HG03045 (cell line): ENCODE measurements around the gene GPR89B.
A peak's percentile ranks its signal among the peaks of the same experiment; 100 is the strongest.
"Not testable (repeated sequence)": the region's sequence is repeated elsewhere in the genome, so short reads cannot be mapped to it uniquely, and the experiment has no call there.

Experiments used
- ATAC-seq: cut with Tn5 transposase; IDR thresholded peaks from one replicate; pipeline ENCODE4 v1.9.1; 2021; ENCODE audit warnings: mild to moderate bottlenecking, moderate library complexity; ENCODE audit not compliant: unreplicated experiment

The GPR89B gene

GRCh38 chr1:148027004-148027403 is 98.8 kb downstream of the GPR89B start:
- not testable (repeated sequence) for ATAC-seq

GRCh38 chr1:148032247-148032646 is 104.0 kb downstream of the GPR89B start:
- not testable (repeated sequence) for ATAC-seq

- ATAC-seq = not testable (repeated sequence)
These were observed 104.5 kb downstream of the GPR89B start for GRCh38 chr1:148032690-148033089.

- not testable (repeated sequence) for ATAC-seq
These were observed 104.9 kb downstream of the GPR89B start for GRCh38 chr1:148033147-148033546.

GRCh38 chr1:148037850-148038461 is 109.7 kb downstream of the GPR89B start:
- ATAC-seq = not testable (repeated sequence)

GRCh38 chr1:148038462-148039333 is 110.5 kb downstream of the GPR89B start:
- peak; percentile 80 for ATAC-seq
